Activated CD8-positive, alpha-beta memory T cell treated with anti-CD3 and anti-CD28 coated beads for 24 hours (primary cell): ENCODE results near the gene EXOSC10.
A peak's percentile ranks its signal among the peaks of the same experiment; 100 is the strongest.
"Not testable (repeated sequence)": the region's sequence is repeated elsewhere in the genome, so short reads cannot be mapped to it uniquely, and the experiment has no call there.

Source experiments
- DNase-seq: peaks from one replicate; pipeline ENCODE4 v3.0.0-alpha.2; 2020

The EXOSC10 gene

GRCh38 chr1:11059968-11060830 is 39.5 kb downstream of the EXOSC10 start, which contains the start of gene SRM:
TSS of gene SRM (minus strand) at chr1:11060018. CDS start at chr1:11059943, 75 bp downstream.
- DNase-seq: peak; percentile 93

DNA sequence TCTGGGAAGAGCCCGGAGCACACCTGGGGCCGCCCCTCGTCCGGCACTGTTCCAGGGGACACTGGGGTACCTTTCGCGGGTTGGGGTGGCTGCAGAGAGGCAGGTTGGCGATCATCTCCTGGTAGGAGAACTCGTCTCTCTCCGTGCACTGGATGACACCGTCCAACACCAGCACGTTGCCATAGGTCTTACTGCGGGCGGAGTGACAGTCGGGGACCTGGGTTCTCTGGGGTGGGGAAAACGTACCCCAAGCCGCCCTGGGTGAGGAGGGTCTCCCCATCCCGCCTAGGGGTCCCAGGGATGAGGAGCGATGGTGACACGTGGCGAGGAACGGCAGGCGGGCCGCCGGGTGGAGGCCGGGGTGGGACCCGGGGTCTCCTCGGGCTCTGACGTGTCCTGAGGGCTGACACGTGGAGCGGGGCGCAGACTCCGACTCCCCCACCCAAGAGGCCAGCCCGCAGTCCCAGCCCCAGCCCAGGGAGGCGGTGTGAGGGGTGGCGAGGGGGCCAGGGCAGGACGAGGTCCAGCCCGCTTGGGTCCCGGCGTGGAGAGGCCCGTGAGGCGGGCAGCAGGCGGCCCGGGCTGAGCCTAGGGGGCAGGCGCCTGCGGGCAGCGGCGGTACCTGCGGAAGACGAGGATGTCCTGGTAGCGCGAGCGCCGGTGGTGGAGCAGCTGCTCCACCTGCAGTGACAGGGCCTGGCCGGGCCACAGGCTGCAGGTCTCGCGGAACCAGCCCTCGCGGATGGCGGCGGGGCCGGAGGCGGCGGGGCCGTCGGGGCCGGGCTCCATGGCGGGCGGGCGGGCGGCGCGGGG is 40.3 kb downstream of the EXOSC10 start:
- DNase-seq: no peak

DNA sequence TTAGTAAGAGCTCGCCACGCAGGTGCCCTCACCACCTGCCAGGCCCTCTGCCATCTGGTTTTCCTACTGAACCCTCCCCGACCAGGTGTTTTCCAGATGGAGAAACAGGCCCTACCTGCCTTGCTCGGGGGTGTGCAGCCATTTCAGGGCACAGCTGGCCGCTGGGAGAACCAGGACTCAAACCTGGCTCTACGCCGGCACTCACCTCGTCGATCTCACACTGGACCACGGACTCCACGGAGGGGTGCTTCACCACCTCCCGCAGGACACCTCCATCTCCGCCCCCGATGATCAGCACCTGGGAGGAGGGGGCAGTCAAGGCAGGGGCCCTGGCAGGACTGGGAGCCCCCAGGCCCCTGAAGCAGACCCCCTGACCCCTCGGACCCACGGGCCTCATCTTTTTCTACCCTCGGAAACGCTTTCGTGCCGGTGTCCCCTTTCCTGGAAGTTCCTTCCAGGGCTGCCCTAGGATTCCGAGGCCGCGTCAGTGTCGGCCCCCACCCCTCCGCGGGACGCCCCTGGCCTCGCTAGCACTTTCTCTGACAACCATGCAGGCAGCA is 41.0 kb downstream of the EXOSC10 start:
- no peak for DNase-seq

DNA sequence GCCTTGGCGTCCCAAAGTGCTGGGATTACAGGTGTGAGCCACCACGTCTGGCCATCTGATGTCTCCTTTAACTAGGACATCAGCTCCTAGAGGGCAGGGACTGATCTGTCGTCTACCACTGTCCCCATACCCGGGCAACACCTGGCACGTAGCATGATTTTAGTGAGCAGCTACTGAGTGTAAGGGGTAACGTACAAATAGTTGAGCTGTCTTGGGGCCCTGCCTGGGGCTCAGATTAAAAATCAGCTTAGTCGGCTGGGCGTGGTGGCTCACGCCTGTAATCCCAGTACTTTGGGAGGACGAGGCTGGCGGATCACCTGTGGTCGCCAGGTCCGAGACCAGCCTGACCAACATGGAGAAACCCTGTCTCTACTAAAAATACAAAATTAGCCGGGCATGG is 41.6 kb downstream of the EXOSC10 start:
- no peak for DNase-seq

- DNase-seq: no peak
These were observed 42.2 kb downstream of the EXOSC10 start for GRCh38 chr1:11057477-11057876.

DNA sequence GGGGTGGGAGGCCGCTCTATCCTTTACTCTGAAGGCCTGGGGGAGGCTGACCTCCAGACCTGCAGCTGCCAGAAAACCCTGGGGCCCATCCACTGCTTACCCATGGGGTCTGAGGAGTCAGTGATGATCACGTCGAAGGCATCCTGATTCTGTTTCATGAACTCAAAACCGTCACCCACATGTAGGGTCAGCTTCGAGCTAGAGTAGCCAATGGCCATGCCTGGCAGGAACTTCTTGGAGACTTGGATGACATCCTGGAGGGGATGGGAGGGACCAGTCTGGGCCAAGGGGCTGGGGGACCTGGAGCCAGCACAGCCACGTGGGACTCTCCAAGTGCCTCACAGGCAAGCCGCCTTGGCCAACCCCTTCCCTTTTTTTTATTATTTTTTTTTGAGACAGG is 43.2 kb downstream of the EXOSC10 start:
- no peak for DNase-seq

DNA sequence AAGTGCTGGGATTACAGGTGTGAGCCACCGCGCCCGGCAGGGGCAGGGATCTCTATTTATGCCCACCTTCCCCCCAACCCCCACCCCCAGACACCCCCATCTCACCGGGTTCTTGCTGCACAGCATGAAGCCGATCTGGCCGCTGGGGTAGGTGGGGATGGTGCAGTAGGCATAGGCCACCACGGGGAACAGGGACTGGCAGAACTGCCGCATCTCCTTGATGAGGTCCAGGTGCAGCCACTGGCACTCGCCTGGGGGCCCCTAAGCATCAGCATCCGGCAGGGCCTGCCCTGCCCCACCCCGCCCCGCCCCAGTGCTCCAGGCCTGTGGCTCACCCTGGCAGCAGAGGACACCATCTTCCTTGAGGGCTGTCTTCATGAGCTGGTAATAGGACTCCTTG is 44.0 kb downstream of the EXOSC10 start:
- DNase-seq: no peak

DNA sequence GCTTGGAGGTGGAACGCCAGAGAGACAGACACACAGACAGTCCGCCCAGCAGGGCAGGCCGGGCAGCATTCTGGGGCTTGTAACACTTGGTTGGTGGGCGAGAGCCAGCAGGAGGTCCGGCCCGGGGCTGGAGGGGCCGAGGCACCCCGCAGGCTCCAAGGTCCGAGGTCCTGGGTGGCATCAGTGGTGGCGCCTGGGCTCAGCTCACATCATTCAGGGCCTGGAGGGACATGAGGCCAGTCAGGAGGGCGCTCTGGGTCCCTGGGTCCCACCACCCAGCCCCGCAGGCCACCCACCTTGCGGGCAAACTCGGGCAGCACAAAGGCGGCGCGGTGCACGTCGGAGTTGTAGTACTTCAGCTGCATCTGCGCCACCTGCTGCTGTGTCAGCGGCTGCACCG is 45.0 kb downstream of the EXOSC10 start:
- DNase-seq: no peak

DNA sequence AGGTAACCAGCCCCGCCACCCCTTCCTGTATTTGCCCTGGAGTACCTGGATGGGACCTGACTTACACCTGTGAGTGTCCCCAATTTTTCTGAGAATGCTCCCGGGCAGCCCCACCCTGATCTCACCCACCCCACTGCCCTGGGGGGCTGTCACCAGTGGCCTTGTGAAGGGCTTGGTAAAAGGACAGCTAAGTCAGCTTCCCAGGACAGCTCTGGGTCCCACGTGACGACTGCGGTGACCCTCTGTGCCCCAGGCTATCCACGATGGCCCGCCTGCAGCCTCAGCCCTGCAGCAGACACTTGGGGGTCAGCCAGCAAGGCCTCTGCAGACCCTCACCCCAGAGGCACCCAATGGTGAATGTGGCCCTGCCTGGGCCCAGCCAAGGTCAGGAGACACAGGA is 45.5 kb downstream of the EXOSC10 start:
- no peak for DNase-seq

- DNase-seq: peak; percentile 72
These were observed 45.9 kb downstream of the EXOSC10 start for GRCh38 chr1:11053758-11054137.

DNA sequence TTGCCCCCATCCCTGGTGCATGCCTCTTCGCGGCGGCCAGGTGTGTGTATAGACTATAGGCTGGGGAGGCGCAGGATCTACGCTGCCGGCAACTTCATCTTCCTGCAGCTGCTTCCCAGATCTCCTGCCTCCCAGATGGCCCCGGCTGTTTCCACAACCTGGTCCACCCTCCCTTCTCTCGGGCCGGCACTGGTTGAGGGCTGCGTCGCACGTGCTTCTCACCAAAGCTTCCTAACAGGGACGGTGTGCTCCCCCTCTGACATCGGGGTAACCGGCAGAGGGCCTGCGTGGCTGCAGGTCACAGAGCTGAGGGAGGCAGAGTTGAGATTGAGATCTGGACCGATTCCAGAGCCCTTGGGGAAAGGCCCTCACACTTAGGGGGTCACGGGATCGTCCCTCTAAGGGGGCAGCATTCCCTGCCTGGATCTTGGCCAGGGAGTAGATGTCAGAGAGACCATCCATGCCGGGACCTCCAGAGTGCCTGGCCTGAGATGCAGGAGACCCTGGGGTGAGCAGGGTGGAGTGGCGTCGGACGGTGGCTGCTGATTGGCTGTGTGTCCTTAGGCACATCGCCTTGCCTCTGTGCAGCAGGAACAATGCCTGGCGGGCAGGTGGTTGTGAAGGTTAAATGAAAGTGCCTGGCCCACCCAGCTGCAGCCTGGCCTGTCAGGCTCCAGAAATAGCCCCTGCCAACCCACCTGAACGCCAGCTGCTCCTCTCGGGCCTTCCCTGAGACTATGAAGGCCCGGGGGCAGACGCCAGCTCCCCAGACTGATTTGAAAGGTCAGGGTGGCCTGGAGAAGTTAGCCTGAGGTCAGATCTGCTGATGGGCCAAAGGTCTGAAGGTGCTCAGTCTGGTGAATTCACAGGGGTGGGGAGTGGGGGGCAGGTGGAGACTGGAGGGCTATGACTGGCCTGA is 46.6 kb downstream of the EXOSC10 start:
- peak; percentile 80 for DNase-seq

- DNase-seq: no peak
These were observed 47.7 kb downstream of the EXOSC10 start for GRCh38 chr1:11051781-11052511.

DNA sequence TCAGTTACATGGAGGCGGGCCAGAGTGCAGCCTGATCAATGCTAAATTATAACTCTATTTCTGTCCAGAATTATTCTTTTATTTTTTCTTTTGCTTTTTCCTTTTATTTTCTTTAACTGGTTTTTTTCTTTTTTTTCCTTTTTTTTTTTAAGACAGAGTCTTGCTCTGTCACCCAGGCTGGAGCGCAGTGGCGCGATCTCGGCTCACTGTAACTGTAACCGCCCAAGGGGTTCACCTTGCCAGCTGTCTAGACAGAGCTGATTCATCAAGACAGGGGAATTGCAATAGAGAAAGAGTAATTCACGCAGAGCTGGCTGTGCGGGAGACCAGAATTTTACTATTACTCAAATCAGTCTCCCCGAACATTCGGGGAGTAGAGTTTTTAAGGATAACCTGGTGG is 48.5 kb downstream of the EXOSC10 start:
- not testable (repeated sequence) for DNase-seq

- peak; percentile 55 for DNase-seq
These were observed 52.9 kb downstream of the EXOSC10 start, which contains the start of gene MASP2 for GRCh38 chr1:11046625-11047365. TSS of gene MASP2 (minus strand) at chr1:11047239. CDS start at chr1:11047207, 32 bp downstream.

DNA sequence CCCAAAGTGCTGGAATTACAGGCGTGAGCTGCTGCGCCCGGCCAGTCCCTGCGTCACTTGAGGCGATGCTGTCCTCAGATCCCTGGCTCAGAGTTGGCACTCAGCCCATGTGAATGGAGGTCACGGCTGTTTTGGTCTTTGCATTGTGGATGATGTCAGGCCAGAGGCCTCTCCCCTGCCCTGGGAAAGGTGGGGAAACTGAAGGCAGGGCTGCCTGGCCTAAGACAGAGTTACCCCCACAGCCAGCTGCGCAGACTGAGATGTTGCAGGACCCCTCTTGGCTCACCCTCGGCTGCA is 53.5 kb downstream of the EXOSC10 start:
- DNase-seq: no peak

- no peak for DNase-seq
These were observed 54.0 kb downstream of the EXOSC10 start for GRCh38 chr1:11045428-11046269.

DNA sequence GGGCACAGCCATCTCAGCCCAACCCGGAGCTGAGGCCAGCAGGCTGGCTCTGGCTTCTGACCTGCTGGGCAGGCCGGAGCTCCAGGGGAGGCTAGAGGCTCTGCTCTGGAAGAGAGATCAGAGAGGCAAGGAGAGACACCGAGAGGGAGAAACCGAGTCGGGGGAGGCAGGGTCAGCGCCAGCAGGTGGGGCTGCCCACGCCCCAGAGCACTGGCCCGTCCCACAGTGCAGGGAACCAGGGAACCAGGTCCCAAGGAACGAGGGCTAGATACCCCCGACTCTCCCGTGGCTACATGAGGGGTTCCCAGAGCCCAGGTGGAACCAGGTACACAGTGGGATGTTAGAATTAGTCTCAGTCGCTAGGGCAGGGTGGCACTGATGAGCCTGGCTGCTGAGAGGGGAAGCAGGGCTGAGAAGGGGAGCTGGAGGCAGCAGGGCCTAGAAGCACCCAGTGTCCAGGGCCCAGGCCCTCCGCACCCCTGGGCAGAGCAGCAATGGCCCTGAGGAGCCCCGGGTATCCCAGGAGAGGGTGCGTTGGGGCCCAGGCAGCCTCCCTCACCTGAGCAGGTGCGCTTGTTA is 54.7 kb downstream of the EXOSC10 start:
- peak; percentile 52 for DNase-seq

GRCh38 chr1:11044086-11044848 is 55.4 kb downstream of the EXOSC10 start:
- peak; percentile 51 for DNase-seq
